Renal cortex interstitium (tissue), 11 donors: ENCODE results near the gene CCDC178. TPM values are rescaled to one million over a fixed set of nuclear protein-coding genes. Genes with fewer than 3 reads are reported as not detected.
"Not testable (repeated sequence)": the region's sequence is repeated elsewhere in the genome, so short reads cannot be mapped to it uniquely, and the experiment has no call there.

ENCODE experiments used
- DNase-seq, 11 donors: peaks; one replicate each; pipeline ENCODE4 v3.0.0-alpha.2; 2013; ENCODE audit warnings: low read depth in 9 of 11, low spot score in 4 of 11; ENCODE audit errors: extremely low read depth in 1 of 11
- polyA plus RNA-seq, 3 donors: library from polyadenylated mRNA; unstranded; fragments of 120-200 nt; gene quantifications; one replicate each; pipeline ENCODE4 v1.2.1, GENCODE V29; 2013; ENCODE audit not compliant: insufficient read length in 3 of 3

The CCDC178 gene
- polyA plus RNA-seq, 3 donors: 1.8 to 2.9 (median 2.4) TPM

DNA sequence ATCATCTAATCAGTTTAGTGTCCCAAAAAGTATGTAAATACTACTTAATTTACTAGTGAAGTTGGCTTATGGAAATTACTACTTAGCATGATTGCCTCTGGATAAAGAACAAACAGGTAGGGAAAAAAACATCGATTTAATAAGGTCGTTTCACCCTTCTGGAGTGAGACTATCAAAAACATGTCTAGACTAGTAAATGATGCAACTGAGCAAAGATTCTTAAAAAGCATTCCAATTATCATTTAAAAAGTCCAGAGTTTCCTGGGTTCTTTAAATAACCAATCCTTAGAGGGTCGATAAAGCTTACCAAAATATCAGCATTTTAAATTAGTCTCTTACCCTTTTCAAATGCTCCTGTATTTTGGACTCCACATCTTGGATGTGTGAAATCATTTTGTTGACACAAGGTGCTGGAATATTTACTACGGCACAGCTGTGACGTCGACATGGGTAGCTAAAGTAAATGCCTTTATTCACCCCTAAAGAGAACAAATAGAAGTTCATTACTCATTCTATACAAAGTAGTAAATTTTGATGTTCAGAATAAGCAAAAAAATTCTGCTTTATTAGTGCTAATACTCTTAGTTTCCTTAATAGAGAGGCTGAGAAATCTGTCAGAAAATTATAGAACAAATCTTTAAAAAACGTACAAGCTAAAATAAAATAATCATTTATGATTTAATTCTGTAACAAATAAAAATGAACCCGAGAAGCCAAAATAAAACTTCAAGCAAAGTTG is 70.6 kb downstream of the CCDC178 start:
- DNase-seq: no peak

DNA sequence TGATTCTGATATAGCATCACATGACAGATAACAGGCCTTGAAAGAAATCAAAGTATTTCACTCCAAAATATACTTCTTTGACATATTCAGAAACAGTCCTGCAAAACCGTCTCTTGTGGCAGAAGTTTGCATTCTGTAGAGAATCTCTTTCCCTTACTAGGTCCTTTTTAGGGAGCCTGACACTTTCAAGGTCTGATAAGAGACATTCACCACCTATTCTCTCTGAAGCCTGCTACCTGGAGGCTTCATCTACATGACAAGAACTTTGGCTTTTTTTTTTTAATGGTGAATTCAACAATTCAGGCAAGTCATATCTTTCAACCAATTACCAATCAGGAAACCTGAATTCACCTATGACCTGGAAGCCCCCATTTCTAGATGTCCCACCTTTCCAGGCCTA is 83.8 kb downstream of the CCDC178 start:
- no peak for DNase-seq

DNA sequence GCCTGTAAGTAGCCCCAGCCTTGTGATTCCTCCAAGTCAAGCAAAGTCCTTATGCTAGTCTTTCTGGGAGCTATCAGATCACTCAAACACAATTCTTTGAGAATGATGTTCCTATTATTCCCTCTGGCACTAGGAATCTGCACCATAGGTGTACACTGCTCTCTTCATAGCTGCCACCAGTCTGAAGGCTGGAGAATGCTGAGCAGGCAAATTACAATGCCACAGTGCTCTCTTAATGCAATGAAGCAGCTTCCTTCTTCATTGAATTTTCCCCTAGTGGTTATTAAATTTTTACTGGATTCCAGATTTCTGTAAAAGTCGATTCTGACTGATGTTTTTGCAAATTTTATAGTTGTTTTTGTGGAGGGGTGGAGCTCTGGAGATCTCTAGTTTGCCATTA is 84.8 kb downstream of the CCDC178 start:
- DNase-seq: no peak

DNA sequence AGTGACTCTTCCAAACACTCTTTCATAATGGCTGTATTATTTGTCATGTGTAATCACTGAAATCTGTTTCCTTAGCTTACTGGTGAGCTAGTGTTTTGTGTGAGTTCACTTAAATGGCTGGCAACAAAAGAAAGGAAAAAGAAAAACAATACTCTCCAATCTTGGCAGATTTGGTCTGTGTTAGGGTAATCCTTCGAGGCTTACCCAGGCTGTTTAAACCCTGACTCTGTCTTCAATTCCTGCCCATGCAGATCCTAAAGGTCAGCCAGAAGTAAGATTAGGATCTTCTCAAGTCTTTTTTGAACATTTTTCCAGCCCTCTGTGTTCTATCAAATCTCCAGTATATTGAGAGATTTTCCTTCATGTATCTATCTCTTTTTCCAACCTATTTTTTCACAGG is 85.3 kb downstream of the CCDC178 start:
- DNase-seq: no peak

DNA sequence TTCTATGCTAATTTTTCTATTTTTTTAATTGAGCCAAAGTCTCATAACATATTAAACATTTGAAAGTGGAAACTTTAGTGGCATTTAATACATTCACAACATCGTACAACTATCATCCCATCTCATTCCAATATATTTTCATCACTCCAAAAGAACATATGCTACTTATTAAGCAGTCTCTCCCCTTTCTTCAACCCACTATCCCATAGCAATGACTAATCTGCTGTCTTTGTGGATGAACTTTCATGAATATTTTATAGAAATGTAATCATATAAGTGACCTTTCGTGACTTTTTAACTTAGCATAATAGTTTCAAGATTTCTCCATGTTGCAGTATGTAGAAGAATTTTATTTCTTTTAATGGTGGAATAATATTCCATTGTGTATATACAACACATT is 90.3 kb downstream of the CCDC178 start:
- DNase-seq: no peak

DNA sequence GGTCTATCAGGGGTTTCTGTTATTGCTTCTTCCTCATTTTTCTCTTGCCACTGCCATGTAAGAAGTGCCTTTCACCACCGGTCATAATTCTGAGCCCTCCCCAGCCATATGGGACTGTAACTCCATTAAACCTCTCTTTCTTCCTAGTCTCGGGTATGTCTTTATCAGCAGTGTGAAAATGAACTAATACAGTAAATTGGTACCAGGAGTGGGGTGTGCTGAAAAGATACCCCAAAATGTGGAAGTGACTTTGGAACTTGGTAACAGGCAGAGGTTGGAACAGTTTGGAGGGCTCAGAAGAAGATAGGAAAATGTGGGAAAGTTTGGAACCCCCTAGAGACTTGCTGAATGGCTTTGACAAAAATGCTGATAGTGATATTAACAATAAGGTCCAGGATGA is 100.8 kb downstream of the CCDC178 start:
- DNase-seq: not testable (repeated sequence)

DNA sequence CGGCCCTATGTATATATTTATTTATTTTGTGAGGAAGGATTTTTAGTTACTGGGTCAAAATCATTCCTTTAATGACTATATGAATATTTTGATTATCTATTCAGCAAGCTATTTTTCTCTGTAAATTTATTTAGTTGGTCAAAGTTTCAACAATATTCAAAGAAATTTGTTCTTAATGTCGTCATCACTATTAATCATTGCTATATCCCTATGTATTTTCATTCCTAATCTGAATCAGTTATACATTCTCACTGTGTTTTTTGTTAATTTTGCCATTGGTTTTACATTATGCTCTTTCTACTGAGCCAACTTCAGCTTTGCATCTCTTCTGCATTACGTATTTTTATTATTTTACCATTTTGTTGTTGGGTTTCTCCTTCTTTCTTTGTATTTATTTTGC is 105.7 kb downstream of the CCDC178 start:
- no peak for DNase-seq

DNA sequence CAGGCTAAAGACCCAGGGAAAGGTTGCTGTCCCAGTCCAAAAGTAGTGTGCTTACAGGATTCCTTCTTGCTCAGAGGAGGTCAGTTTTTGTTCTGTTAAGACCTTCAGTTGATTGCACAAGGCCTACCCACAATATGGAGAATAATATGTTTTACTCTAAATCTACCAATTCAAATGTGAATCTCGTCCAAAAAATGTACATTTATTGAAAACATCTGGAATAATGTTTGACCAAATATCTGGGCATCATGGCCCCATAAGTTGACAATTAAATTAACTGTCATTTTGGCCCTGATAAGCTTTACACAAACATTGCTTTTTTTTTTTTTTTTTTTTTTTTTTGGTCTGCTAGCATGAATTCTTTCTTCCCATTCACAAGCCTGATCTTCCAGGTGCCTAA is 109.8 kb downstream of the CCDC178 start:
- DNase-seq: no peak

DNA sequence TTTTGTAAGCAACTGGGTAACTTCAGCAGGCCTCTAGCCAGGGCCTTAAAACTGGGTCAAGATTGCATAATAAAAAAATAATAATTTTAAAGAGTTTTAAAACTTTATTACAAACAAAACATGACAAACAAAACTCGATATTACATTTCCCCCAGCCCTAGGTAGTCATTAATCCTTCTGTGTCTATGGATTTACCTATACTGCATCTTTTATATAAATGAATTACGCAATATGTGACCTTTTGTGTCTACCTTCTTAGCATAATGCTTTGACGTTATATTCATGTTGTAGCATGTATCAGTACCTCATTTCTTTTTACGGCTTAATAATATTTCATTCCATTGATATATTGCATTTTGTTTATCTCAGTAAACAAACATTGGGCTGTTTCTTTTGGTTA is 113.5 kb downstream of the CCDC178 start:
- no peak for DNase-seq

DNA sequence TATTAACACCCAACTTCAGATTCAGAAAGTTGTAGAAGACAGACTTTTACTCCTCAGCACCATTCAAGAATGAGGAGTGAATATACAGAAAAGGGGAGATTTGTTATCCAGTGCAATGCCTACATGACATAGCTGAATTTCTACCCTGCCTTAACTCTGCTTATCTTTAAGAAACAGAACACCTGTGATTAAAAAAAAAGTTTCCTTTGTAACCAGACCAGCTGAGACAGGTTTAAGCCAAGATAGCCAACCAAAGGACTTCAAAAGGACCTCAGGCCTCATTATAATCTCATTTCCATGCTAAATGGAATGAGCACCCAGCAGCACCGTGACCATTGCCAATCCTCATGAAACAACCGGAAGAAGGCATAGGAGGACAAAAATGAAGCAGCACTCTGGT is 122.9 kb downstream of the CCDC178 start:
- DNase-seq: no peak

DNA sequence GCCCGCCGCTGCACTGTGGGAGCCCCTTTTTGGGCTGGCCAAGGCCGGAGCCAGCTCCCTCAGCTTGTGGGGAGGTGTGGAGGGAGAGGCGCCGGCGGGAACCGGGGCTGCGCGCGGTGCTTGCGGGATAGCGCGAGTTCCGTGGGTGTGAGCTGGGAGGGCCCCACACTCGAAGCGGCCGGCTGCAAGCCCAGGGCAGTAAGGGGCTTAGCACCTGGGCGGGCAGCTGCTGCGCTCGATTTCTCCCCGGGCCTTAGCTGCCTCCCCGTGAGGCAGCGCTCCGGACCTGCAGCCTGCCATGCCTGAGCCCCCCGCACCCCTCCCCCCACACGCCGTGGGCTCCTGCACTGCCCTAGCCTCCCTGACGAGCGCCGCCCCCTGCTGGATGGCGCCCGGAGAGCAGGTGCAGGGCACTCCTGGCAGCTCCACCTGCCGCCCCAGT is 124.4 kb downstream of the CCDC178 start:
- DNase-seq: no peak

DNA sequence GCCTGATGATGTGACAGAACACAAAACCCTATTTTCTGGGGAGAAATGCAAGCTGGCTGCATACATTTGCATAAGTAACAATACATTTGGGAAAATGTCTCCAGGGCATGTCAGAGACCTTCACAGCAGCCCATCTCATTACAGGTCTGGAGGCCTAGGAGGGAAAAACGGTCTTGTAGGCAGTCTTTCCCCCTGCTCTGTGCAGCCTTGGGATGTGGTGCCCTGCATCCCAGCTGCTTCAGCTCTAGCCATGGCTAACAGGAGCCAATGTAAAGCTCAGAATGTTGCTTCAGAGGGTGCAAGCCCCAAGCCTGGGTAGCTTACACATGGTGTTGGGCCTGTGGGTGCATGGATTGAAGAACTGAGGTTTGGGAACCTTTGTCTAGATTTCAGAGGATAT is 133.0 kb downstream of the CCDC178 start:
- DNase-seq: no peak

DNA sequence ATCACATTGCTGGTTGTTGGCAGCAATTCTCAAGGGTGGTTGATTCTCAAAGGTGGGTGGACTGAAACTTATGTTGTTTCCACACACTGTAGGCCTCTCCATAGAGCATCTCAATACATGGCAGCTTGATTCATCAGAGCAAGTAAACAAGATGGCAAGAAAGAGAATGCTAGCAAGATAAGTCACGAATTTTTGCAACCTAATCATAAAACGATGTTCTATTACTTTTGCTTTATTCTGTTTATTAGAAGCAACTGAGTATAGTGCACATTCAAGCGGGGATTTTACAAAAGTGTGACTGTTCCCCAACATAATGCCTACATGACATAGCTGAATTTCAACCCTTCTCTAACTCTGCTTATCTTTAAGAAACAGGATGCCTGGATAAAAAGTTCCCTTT is 136.2 kb downstream of the CCDC178 start:
- no peak for DNase-seq

DNA sequence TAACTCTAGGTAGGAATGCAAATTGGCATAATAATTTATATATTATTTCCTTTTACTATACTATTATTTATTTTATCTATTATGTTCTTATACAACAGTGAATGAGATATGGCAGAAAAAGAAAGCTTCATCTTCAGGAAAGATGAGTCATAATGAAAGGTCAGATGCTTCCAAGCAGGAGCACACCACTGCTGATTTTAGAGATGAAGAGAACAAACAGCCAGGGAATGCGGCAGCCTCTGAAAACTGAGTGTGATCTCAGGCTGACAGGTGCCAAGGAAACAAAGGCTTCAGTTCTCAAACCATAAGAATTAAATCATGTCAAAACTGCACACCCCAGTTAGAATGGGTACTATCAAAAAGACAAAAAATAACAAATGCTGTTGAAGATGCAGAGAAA is 149.0 kb downstream of the CCDC178 start:
- DNase-seq: no peak

DNA sequence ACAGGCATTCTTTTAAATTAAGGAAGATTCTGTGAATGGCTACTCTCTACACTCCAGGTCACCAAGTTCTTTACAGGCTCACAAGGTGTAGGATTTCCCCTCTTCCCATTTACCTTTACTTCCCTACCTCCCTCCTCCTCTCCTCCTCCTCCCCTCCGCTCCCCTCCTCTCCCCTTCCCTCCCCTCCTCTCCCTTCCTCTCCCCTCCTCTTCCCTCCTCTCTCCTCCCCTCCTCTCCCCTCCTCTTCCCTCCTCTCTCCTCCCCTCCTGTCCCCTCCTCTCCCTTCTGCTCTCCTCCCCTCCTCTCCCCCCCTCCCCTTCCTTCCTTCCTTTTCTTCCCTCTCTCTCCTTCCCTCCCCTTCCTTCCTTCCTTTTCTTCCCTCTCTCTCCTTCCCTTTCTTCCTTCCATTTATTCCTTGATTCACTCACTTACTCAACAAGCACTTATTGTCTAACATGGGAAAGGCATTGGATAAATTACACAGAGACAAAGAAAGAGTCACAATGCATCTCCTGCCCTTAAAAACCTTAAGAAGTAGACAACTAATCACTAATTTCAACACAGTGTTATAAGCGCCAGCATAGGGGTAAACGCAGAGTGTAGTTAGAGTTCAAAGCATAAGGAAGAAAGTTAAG is 152.3 kb downstream of the CCDC178 start:
- DNase-seq: no peak

DNA sequence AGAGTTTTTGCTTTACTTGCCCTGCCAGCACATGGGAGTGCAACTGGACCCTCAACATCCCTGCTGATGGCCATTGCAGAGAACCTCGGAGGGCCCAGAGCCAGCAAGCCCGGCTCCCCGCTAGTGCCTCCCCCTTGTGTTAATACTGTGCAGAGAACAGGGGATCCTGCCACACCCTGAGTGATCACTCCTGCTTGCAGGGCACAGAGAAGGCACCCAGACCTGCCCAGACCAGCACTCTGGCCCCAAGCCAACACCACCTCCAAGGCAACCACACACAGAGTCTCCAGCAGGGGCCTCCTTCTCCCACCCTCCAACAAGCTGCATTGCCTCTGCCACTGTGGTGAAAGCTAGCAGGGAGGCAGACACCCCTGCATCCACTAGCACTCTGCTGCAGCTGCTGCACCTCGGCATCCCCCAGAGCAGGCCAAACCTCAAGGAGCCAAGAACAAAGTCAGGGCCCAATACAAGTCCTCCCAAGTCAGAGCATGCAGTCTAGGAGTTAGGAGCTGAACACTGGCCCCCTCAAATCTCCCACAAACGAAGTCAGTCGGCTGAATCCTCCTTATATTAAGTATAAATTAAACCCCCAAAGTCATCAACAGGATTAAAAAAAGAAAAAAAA is 157.7 kb downstream of the CCDC178 start:
- no peak for DNase-seq

DNA sequence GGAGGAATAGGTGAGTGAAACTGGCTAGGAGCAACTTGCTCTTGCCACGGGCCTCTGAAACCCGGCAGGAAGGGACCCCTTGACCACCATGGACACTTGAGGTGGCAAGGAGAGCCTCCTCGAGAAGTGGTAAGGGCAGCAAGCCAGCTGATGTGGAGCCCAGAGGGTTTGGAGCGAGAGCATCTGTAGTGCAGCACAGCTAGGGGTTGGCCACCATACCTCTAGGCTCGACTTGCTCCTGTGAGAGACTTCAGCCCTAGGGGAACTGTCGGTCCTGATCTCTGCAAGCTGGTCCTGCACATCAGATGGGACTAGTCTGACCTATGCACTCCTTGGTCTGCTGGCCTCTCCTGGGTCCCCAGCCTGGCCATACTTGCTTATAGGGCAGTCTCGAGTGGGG is 158.4 kb downstream of the CCDC178 start:
- DNase-seq: no peak

DNA sequence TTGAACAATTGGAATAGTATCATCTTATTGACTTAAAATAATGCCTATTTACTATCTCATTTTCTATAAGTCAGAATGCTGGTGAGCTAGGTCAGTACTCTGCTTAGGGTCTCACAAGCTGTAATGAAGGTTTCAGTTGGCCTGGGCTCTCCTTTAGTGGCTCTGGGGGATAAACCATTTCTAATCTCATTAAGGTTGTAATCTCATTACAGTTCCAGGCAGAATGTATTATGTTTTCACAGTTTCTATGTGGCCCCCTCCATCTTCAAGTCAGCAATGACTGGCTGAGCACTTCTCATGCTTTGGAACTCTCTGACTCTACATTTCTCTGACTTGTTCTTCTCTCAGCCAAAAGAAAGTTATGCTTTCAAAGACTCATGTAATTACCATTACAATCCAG is 163.1 kb downstream of the CCDC178 start:
- DNase-seq: no peak

DNA sequence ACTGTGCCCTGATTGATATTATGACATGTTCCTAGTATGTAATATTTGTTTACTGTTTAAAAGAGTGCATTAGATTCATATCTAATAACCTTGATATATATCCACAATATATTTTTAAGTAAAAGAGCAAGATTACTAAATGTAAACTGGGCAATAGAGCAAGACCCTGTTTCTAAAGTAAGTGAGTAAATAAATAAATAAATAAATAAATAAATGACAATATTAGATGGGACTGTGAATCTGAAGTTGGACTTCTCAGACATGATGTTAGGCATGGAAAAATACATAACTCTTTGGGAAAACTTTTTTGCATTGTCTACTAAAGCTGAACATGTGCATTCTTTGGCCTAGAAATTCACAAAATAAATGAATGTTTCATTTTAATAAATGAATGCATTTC is 164.7 kb downstream of the CCDC178 start:
- DNase-seq: no peak

DNA sequence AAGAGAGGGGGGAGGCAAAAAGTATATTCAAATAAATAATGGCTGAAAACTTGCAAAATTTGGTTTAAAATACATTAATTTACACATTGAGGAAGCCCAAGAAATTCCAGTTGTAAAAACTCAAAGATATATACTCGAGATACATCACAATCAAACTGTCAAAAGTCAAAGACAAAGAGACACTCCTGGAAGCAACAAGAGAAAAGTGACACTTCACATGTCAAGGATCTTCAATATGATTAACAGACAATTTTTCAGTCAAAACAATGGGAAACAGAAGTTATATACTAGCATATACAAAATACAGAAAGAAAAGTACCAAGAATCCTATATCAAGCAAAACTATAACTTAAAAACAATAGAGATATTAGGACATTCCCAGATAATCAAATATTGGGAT is 170.2 kb downstream of the CCDC178 start:
- DNase-seq: no peak

DNA sequence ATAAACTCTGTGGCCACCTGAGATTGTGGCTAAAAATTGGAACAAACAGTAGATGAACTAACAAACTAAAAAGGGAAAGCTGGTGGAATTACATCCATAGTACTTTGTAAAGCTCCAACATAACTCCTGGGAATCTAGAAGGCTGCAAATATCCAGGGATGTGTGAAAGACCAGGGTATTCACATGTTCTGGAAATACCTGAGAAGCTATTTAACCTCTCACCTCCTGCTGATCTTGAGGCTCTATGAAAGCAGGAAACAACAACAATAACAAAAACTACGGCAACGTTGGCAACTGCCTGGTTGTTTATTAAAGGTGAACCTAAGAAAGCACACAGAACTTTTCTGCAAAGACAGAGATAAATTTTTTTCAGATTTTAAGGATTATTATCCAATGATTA is 171.3 kb downstream of the CCDC178 start:
- DNase-seq: no peak
